IgD-negative memory B cell (primary cell): ENCODE results near the gene FILIP1L. TPM values are rescaled to one million over a fixed set of nuclear protein-coding genes. Genes with fewer than 3 reads are reported as not detected.
A peak's percentile ranks its signal among the peaks of the same experiment; 100 is the strongest.

Experiments used
- H3K27ac Mint-ChIP-seq, 3 donors: one replicate each; pipeline ENCODE4 v1.8.0; 2020 to 2022; ENCODE audit warnings: mild to moderate bottlenecking in 3 of 3, mixed read lengths in 3 of 3, moderate library complexity in 1 of 3
- H3K27me3 Mint-ChIP-seq: one replicate; pipeline ENCODE4 v1.8.0; 2021; ENCODE audit warnings: mixed read lengths
- H3K36me3 Mint-ChIP-seq: one replicate; pipeline ENCODE4 v1.8.0; 2020; ENCODE audit warnings: mild to moderate bottlenecking, mixed read lengths
- H3K4me1 Mint-ChIP-seq, 3 donors: one replicate each; pipeline ENCODE4 v1.8.0; 2020 to 2022; ENCODE audit warnings: mixed read lengths in 3 of 3, mild to moderate bottlenecking in 1 of 3
- H3K4me3 Mint-ChIP-seq, 4 donors: one replicate each; pipeline ENCODE4 v1.8.0; 2020 to 2022; ENCODE audit warnings: mild to moderate bottlenecking in 4 of 4, mixed read lengths in 4 of 4, moderate library complexity in 3 of 4
- H3K9me3 Mint-ChIP-seq, 3 donors: one replicate each; pipeline ENCODE4 v1.8.0; 2020 to 2021; ENCODE audit warnings: mixed read lengths in 3 of 3, mild to moderate bottlenecking in 1 of 3
- polyA plus RNA-seq: library from polyadenylated mRNA; unstranded; fragments of 300-500 nt; fragmentation: Illumina TruSeq; gene quantifications from one replicate; pipeline ENCODE4 v1.2.3, GENCODE V29; 2021

Gene FILIP1L
- polyA plus RNA-seq, 1 donor from 2014 or later, result 1.1 TPM

DNA sequence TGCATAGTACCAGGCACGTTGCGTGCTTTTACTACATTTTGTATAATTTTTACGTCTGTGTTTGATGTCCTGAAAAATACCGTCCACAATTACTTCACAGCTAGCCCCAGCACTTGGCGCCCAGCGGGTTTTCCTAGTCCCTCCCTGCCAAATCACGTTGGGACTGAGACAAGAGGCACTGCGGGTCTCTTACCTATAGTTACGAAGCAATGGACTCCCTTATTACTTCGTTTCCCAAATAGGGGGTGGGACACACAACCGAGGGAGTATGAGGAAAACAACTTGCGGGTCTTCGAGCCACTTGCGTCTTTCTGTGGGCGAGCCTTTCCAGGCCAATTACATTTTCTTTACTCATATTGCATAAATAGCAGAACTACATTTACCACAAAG is 297.3 kb downstream of the FILIP1L start:
- peak overlapping the region; percentile 99 for H3K27ac Mint-ChIP-seq
- no peaks in the 10 kb centered on the region for H3K9me3 Mint-ChIP-seq
- H3K27me3 Mint-ChIP-seq, result no peaks in the 10 kb centered on the region
- peaks cover 15 to 42% (median 19%) of the 10 kb centered on the region in 3 donors for H3K4me1 Mint-ChIP-seq
- H3K4me3 Mint-ChIP-seq, result peak overlapping the region; percentile 94 to 99 (median 98)
- peaks cover 5% of the 10 kb centered on the region for H3K36me3 Mint-ChIP-seq

DNA sequence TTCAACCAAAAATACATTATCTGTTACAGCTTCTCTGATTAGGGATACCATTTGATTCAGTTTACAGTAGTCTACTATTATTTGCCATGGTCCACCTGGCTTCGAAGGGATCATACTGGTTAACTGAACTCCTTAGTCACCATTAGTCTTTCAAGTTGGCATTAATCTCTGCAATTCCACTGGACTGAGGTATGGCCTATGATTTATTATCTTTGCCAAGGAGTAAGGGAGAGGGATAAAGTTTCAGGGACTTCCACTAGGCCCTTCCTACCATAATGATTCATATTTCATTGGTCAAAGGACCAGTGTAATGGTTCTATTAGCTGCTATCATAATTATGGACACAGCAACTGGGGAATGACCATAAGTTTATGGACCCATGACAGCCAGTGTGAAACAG is 303.9 kb downstream of the FILIP1L start:
- H3K4me1 Mint-ChIP-seq, result peaks cover 0 to 3% (median 2%) of the 10 kb centered on the region in 3 donors
- H3K27me3 Mint-ChIP-seq, result no peaks in the 10 kb centered on the region
- H3K27ac Mint-ChIP-seq, result no peak overlapping the region
- no peak overlapping the region for H3K4me3 Mint-ChIP-seq
- peaks cover 2% of the 10 kb centered on the region for H3K36me3 Mint-ChIP-seq
- peaks cover 3 to 6% (median 5%) of the 10 kb centered on the region in 3 donors for H3K9me3 Mint-ChIP-seq

DNA sequence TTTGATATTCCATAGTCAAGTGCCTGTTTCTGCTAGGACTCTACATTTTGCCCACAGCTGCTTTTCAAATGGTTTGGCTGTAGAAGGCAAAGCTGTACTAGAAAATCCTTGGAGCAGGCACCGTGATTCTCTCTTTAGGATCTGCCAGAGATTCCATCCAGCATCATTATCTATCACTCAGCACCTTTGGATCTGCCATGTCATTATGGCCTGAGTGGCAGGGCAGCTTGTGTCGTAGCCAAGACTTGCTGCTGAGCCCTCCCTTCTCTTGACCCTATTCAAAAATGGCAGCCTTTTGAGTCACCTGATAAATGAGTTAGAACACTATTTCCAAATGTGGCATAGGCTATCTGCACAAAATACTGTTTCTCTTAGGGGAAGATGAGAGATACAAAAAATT is 304.7 kb downstream of the FILIP1L start:
- Mint-ChIP-seq H3K27me3 (no peaks in the 10 kb centered on the region), H3K36me3 (peaks cover 2% of the 10 kb centered on the region), H3K4me1 (peaks cover 0 to 2% (median 0%) of the 10 kb centered on the region in 3 donors), H3K4me3 (no peak overlapping the region), H3K9me3 (peaks cover 4 to 9% (median 7%) of the 10 kb centered on the region in 3 donors), H3K27ac (no peak overlapping the region)

DNA sequence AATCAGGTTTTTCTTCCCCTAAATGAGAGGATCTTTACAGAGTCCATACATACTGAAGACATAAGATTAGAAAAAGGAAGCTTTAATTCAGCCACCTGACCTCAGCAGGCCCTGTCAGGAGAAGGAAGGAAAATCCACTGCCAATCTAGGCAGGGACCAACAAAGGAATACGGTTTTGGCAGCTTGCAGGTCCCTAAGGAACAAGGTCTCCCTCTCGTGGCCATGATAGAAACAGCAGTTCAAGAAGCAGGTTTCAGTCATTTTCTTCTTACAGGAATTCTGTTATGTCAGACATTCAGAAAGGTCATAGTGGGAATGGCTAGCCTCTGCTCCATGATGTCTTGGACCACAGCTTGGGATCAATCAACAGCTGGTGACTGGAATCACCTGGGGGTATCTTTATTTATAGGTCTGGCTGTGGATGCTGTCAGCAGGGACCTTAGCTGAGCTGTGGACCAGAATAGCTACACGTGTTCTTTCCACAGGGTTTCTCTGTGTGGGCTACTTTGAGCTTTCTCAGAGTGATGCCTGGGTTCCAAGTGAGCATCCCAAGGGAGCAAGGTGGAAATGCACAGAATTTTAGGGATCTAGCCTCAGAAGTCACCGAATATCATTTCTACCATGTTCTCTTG is 306.0 kb downstream of the FILIP1L start:
- Mint-ChIP-seq H3K4me3 (no peak overlapping the region), H3K4me1 (peaks cover 0 to 2% (median 0%) of the 10 kb centered on the region in 3 donors), H3K9me3 (peaks cover 7 to 12% (median 7%) of the 10 kb centered on the region in 3 donors), H3K27ac (no peak overlapping the region), H3K27me3 (no peaks in the 10 kb centered on the region), H3K36me3 (peaks cover 2% of the 10 kb centered on the region)

DNA sequence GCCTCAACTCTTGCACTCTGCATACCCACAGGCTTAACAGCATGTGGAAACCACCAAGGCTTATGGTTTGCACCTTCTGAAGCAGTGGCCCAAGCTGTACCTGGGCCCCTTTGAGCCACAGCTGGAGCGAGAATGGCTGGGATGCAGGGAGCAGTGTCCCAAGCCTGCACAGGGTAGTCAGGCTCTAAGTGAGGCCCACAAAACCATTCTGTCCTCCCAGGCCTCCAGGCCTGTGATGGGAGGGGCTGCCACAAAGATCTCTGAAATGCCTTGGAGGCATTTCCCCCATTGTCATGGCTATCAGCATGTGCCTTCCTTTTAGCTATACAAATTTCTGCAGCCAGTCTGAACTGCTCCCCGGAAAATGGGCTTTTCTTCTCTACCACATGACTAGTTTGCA is 309.1 kb downstream of the FILIP1L start:
- no peak overlapping the region for H3K27ac Mint-ChIP-seq

DNA sequence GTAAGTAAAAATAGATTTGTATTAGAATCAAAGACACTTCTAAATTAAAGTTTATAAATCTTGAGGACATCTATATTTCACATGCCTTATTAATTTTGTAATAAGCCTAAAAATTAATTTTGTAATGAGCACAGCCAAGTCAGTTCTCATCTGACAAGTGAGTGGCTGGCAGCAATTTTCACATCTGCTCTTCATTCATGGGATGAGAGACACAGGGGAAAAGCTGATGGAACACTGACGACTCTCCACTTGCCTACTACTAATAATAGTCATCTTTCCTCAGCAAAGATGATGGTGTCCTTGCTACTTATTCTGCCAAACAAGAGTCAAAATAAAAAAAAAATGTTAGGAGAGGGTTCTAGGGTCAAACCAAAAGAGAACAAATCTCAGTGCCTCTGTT is 311.0 kb downstream of the FILIP1L start:
- H3K9me3 Mint-ChIP-seq, result peaks cover 7 to 14% (median 12%) of the 10 kb centered on the region in 3 donors
- no peak overlapping the region for H3K27ac Mint-ChIP-seq
- no peak overlapping the region for H3K4me3 Mint-ChIP-seq
- H3K4me1 Mint-ChIP-seq, result peaks cover 0 to 2% (median 0%) of the 10 kb centered on the region in 3 donors
- no peaks in the 10 kb centered on the region for H3K27me3 Mint-ChIP-seq
- H3K36me3 Mint-ChIP-seq, result peaks cover 8% of the 10 kb centered on the region

More for the DNA sequence above, 309.1 kb downstream of the FILIP1L start:
- Mint-ChIP-seq H3K4me1 (peaks cover 0 to 2% (median 0%) of the 10 kb centered on the region in 3 donors), H3K36me3 (peaks cover 8% of the 10 kb centered on the region), H3K27me3 (no peaks in the 10 kb centered on the region), H3K9me3 (peaks cover 7 to 12% (median 11%) of the 10 kb centered on the region in 3 donors), H3K4me3 (no peak overlapping the region)

DNA sequence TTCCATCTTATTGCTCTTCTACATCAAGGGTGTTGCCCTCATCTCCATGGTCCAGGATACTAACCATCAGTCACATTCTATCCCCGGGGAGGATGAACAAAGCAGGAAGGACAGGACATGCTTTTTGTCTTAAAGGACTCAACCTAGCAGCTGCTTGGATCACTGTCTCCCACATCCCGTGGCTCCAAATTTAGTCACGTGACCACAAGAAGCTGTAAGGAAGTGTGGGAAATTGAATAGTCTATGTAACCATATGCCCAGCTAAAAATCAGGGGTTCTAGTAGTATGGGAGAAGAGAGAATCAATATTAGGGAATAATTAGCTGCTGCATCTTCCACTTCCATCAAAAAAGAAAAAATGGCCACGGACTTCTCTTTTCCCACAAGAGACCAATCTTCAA is 314.9 kb downstream of the FILIP1L start:
- H3K36me3 Mint-ChIP-seq, result peaks cover 6% of the 10 kb centered on the region
- H3K9me3 Mint-ChIP-seq, result peaks cover 0 to 9% (median 2%) of the 10 kb centered on the region in 3 donors
- H3K4me1 Mint-ChIP-seq, result no peaks in the 10 kb centered on the region
- H3K27ac Mint-ChIP-seq, result peak overlapping the region in 2 of 3 donors; percentile 5 to 53
- H3K27me3 Mint-ChIP-seq, result no peaks in the 10 kb centered on the region
- H3K4me3 Mint-ChIP-seq, result no peak overlapping the region

DNA sequence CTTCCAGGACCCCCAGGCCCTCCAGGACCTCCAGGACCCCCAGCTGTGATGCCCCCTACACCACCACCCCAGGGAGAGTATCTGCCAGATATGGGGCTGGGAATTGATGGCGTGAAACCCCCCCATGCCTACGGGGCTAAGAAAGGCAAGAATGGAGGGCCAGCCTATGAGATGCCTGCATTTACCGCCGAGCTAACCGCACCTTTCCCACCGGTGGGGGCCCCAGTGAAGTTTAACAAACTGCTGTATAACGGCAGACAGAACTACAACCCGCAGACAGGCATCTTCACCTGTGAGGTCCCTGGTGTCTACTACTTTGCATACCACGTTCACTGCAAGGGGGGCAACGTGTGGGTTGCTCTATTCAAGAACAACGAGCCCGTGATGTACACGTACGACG is 318.7 kb downstream of the FILIP1L start:
- H3K4me3 Mint-ChIP-seq, result no peak overlapping the region
- peaks cover 2% of the 10 kb centered on the region for H3K36me3 Mint-ChIP-seq

DNA sequence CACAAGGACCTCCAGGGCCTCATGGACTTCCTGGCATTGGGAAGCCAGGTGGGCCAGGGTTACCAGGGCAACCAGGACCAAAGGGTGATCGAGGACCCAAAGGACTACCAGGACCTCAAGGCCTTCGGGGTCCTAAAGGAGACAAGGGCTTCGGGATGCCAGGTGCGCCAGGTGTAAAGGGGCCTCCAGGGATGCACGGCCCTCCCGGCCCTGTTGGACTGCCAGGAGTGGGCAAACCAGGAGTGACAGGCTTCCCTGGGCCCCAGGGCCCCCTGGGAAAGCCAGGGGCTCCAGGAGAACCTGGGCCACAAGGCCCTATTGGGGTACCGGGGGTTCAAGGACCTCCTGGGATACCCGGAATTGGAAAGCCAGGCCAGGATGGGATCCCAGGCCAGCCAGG is 319.8 kb downstream of the FILIP1L start:
- no peaks in the 10 kb centered on the region for H3K4me1 Mint-ChIP-seq
- no peak overlapping the region for H3K4me3 Mint-ChIP-seq
- peaks cover 4% of the 10 kb centered on the region for H3K27me3 Mint-ChIP-seq
- peaks cover 0 to 3% (median 0%) of the 10 kb centered on the region in 3 donors for H3K9me3 Mint-ChIP-seq
- H3K36me3 Mint-ChIP-seq, result peaks cover 2% of the 10 kb centered on the region
- no peak overlapping the region for H3K27ac Mint-ChIP-seq

More for the DNA sequence above, 318.7 kb downstream of the FILIP1L start:
- H3K27me3 Mint-ChIP-seq, result peaks cover 2% of the 10 kb centered on the region
- H3K9me3 Mint-ChIP-seq, result peaks cover 0 to 3% (median 0%) of the 10 kb centered on the region in 3 donors
- H3K4me1 Mint-ChIP-seq, result no peaks in the 10 kb centered on the region
- no peak overlapping the region for H3K27ac Mint-ChIP-seq

DNA sequence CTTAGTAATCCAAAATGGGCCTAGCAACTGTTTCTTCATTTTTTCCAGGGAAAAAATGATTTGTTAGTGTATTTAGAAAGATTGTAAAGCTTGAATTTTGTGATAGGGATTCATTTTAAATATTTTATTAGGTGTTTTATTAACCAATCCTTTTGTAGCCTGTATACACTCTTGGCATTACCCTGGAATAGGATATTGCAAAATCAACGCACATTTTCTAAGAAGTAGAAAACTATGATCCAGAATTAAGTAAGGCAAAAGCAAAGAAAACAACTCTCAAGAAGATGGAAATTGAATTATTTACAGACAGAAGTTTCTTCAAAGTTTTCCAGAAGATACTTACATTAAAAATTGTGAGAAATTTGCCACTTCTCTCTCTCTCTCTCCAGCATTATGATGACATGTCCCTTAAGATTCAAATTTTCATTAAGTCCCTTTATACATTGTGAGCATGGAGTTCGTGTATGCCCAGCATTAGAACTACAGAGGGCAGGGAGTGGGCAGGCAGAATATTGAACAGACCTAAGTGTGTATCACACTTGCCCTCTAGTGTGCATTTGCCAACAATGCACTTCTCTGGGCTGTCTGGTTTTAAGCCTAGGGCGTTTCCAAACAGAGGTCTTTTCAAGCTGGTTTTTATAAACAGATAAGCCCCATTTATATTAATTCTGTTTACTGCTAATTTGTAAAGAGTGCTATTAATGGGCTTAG is 325.1 kb downstream of the FILIP1L start:
- H3K4me1 Mint-ChIP-seq, result peaks cover 0 to 2% (median 0%) of the 10 kb centered on the region in 3 donors
- no peaks in the 10 kb centered on the region for H3K9me3 Mint-ChIP-seq
- H3K27ac Mint-ChIP-seq, result no peak overlapping the region
- peaks cover 2% of the 10 kb centered on the region for H3K36me3 Mint-ChIP-seq
- H3K4me3 Mint-ChIP-seq, result no peak overlapping the region
- H3K27me3 Mint-ChIP-seq, result peaks cover 4% of the 10 kb centered on the region

Other genes with a start within 250 kb of the FILIP1L start
- 17.2 TPM for gene TBC1D23, start 146.5 kb upstream of the FILIP1L start, polyA plus RNA-seq
- 55.6 TPM for gene NIT2, start 220.3 kb upstream of the FILIP1L start, polyA plus RNA-seq